Measurements from ENCODE around the gene DTX3. TPM values are rescaled to one million over a fixed set of nuclear protein-coding genes. Genes with fewer than 3 reads are reported as not detected.

Gene DTX3
- total and polyA plus RNA-seq, 12 donors = 16.9 to 58.2 (median 22.2) TPM

DNA sequence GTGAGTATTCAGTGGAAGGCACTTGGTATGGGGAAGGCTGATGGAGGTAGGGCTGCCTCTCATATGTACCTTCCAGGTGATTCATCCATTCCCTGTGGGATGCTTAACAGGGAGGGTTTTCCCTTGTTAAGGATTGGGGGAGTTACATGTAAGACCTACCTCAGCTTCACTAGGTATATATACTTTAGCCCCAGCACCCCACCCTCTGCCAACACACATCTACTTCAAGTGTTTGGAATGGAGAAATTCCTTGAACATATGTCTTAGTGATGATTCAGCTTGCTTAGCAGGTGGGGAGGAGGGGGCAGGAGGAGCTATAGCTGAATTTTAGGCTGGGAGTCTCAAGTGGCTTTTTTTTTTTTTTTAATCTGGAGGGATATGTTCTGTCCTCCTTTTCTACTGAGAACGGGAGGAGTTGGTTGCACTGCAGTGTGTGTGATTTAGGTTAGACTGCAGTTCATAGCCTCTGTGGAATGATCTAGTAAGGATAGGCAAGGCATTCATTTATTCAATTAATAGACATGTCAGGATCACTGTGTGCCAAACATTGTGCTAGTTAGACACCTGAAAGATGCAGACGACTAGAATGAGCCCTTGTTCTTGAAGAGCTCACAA is 12.0 kb upstream of the DTX3 start:
- H3K36me3 ChIP-seq = peaks cover 0 to 40% (median 13%) of the 10 kb centered on the region in 9 donors
- TF ChIP-seq, protein P1, sequence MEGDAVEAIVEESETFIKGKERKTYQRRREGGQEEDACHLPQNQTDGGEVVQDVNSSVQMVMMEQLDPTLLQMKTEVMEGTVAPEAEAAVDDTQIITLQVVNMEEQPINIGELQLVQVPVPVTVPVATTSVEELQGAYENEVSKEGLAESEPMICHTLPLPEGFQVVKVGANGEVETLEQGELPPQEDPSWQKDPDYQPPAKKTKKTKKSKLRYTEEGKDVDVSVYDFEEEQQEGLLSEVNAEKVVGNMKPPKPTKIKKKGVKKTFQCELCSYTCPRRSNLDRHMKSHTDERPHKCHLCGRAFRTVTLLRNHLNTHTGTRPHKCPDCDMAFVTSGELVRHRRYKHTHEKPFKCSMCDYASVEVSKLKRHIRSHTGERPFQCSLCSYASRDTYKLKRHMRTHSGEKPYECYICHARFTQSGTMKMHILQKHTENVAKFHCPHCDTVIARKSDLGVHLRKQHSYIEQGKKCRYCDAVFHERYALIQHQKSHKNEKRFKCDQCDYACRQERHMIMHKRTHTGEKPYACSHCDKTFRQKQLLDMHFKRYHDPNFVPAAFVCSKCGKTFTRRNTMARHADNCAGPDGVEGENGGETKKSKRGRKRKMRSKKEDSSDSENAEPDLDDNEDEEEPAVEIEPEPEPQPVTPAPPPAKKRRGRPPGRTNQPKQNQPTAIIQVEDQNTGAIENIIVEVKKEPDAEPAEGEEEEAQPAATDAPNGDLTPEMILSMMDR (IDR thresholded peaks at IDR 0.05) = no peak
- H3K9me3 ChIP-seq = no peaks in the 10 kb centered on the region
- WGBS, 2 donors = 72% methylated on average over 2 of the region's 2 CpGs
- ATAC-seq (no peak), DNase-seq (no peak)
- intact Hi-C loops (cut with DNase I) = no loop called here
- H3K4me1 ChIP-seq = peaks cover 0 to 21% (median 14%) of the 10 kb centered on the region in 9 donors
- H3K27ac ChIP-seq = no peak overlapping the region
- peaks cover 0 to 9% (median 5%) of the 10 kb centered on the region in 7 donors for H3K27me3 ChIP-seq
- H3K4me3 ChIP-seq = peak overlapping the region in 2 of 10 donors; percentile 9 to 87

DNA sequence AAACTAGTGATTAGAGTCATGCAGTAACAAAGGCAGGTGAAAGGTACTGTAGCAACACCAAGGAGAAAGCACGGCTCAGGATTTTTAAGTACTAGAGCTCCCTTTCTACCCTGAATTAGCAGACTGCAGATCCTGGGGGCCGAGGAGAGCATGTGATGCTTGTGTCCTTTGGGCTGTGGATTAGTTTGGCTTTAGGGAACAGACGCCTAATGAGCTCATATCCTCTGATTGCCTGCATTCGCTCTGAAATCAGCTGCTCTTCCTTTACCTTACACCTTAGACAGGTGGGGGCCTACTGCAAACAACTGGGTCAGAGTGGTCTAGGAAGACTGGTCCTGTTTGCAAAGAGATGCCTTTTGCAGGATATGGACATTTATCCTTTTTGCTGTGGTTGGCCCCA is 11.4 kb upstream of the DTX3 start:
- Histone ChIP-seq H3K36me3 (peaks cover 0 to 46% (median 16%) of the 10 kb centered on the region in 9 donors), H3K4me1 (peaks cover 0 to 21% (median 14%) of the 10 kb centered on the region in 9 donors), H3K27ac (no peak overlapping the region), H3K9me3 (no peaks in the 10 kb centered on the region), H3K4me3 (peak overlapping the region in 1 of 10 donors; percentile 9), H3K27me3 (peaks cover 0 to 4% (median under 1%) of the 10 kb centered on the region in 7 donors)
- DNase-seq (no peak), ATAC-seq (no peak)
- 77 to 87% methylated on average over 4 of the region's 4 CpGs for WGBS, 2 donors
- TF ChIP-seq, protein P1 (IDR thresholded peaks at IDR 0.05) = no peak
- intact Hi-C loops (cut with DNase I) = no loop called here

DNA sequence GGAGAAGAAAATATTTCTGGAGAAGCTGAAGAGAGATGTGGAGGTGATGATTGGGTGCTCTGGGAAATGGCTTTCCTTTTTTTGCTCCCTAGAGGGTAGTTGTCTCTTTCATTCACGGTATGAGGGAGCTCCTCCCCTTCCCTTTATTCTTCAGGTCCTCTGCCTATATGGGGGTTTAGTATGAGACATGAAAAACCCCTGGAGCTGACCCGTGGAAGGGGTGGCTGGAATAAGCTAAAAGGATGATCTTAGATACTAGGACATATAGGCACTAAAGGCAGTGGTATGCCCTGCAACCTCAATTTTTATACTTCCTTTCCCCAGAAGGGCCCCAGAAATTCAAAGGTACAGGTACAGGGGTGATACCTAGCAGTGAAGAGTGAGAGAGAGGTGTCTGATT is 4.2 kb upstream of the DTX3 start:
- Histone ChIP-seq H3K27ac (no peak overlapping the region), H3K9me3 (no peaks in the 10 kb centered on the region), H3K4me3 (no peak overlapping the region), H3K4me1 (peaks cover 0 to 22% (median 17%) of the 10 kb centered on the region in 9 donors), H3K27me3 (peaks cover 0 to 13% (median 0%) of the 10 kb centered on the region in 7 donors), H3K36me3 (peaks cover 0 to 75% (median 29%) of the 10 kb centered on the region in 9 donors)
- DNase-seq (no peak), ATAC-seq (no peak)
- 52 to 69% methylated on average over 2 of the region's 2 CpGs for WGBS, 2 donors
- TF ChIP-seq, protein P1 (IDR thresholded peaks at IDR 0.05) = no peak
- intact Hi-C loops (cut with DNase I) = no loop called here

DNA sequence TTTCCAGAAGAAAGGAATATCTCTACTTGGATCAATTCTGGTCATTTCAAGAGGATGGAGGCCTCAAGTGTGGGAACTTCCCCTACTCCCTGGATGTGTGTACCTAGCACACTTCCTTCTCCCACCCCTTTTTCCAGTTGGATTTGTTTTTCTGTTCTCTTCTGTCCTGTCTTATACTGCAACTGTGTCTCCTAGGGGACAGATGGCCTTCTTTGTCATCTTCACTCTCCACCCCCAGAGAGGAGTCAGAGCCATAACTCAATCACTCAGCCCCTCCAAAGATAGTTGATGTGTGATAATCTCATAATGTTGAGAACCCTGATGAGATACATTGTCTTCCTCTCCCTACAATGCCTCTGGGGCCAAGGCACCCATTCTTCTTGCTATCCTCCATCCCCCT is 2.1 kb upstream of the DTX3 start:
- DNase-seq (no peak), ATAC-seq (no peak)
- intact Hi-C loops (cut with DNase I) = no loop called here
- H3K9me3 ChIP-seq = no peaks in the 10 kb centered on the region
- peak overlapping the region in 6 of 10 donors; percentile 78 to 96 (median 90) for H3K27ac ChIP-seq
- TF ChIP-seq, protein P1 (IDR thresholded peaks at IDR 0.05) = no peak
- H3K4me3 ChIP-seq = no peak overlapping the region
- peaks cover 0 to 36% (median 25%) of the 10 kb centered on the region in 9 donors for H3K4me1 ChIP-seq
- H3K27me3 ChIP-seq = peaks cover 0 to 21% (median 0%) of the 10 kb centered on the region in 7 donors
- H3K36me3 ChIP-seq = peaks cover 0 to 62% (median 21%) of the 10 kb centered on the region in 9 donors

Data from heart right ventricle (tissue), 16 donors.